ENCODE results near the gene PLPP4. TPM values are rescaled to one million over a fixed set of nuclear protein-coding genes. Genes with fewer than 3 reads are reported as not detected.

PLPP4 gene
- total RNA-seq, 1 donor from 2014 or later, result 2.5 TPM

GRCh38 chr10:120458432-120458831 lies 1.4 kb downstream of the PLPP4 start:
- no peak for TF ChIP-seq CTCF (IDR thresholded peaks at IDR 0.05)
- no peak for TF ChIP-seq POLR2A (IDR thresholded peaks at IDR 0.05)
- TF ChIP-seq POLR2AphosphoS5 (IDR thresholded peaks at IDR 0.05; ENCODE audit: insufficient read depth in 1 of 2, low read depth in 1 of 2), result no peak
- Histone ChIP-seq H3K4me1 (peaks cover 19% of the 10 kb centered on the region), H3K36me3 (no peaks in the 10 kb centered on the region), H3K9me3 (no peaks in the 10 kb centered on the region), H3K27me3 (no peaks in the 10 kb centered on the region), H3K27ac (no peak overlapping the region), H3K4me3 (no peak overlapping the region)
- intact Hi-C loops (cut with DNase I), result no loop called here
- no peak for DNase-seq (ENCODE audit: extremely low spot score in 2 of 2)

GRCh38 chr10:120459185-120459584 lies 2.2 kb downstream of the PLPP4 start:
- Histone ChIP-seq H3K9me3 (no peaks in the 10 kb centered on the region), H3K4me3 (no peak overlapping the region), H3K36me3 (no peaks in the 10 kb centered on the region), H3K4me1 (peaks cover 19% of the 10 kb centered on the region), H3K27me3 (no peaks in the 10 kb centered on the region), H3K27ac (no peak overlapping the region)
- peak; percentile 32 to 43 for DNase-seq (ENCODE audit: extremely low spot score in 2 of 2)
- intact Hi-C loops (cut with DNase I), result no loop called here
- no peak for TF ChIP-seq CTCF (IDR thresholded peaks at IDR 0.05)
- TF ChIP-seq POLR2AphosphoS5 (IDR thresholded peaks at IDR 0.05; ENCODE audit: insufficient read depth in 1 of 2, low read depth in 1 of 2), result no peak
- no peak for TF ChIP-seq POLR2A (IDR thresholded peaks at IDR 0.05)

- intact Hi-C loops (cut with DNase I), result no loop called here
- peak in 1 of 2 donors; percentile 20 for DNase-seq (ENCODE audit: extremely low spot score in 2 of 2)
- H3K4me1 ChIP-seq, result peaks cover 19% of the 10 kb centered on the region
- no peaks in the 10 kb centered on the region for H3K9me3 ChIP-seq
- H3K27ac ChIP-seq, result no peak overlapping the region
- H3K36me3 ChIP-seq, result no peaks in the 10 kb centered on the region
- TF ChIP-seq POLR2AphosphoS5 (IDR thresholded peaks at IDR 0.05; ENCODE audit: insufficient read depth in 1 of 2, low read depth in 1 of 2) (no peak), CTCF (IDR thresholded peaks at IDR 0.05) (no peak), POLR2A (IDR thresholded peaks at IDR 0.05) (no peak)
- no peaks in the 10 kb centered on the region for H3K27me3 ChIP-seq
- no peak overlapping the region for H3K4me3 ChIP-seq
Observed at GRCh38 chr10:120460186-120460585, 3.2 kb downstream of the PLPP4 start.

GRCh38 chr10:120460776-120461175 lies 3.7 kb downstream of the PLPP4 start:
- H3K27me3 ChIP-seq, result no peaks in the 10 kb centered on the region
- intact Hi-C loops (cut with DNase I), result no loop called here

More at GRCh38 chr10:120460776-120461175, 3.7 kb downstream of the PLPP4 start:
- no peaks in the 10 kb centered on the region for H3K9me3 ChIP-seq
- DNase-seq (ENCODE audit: extremely low spot score in 2 of 2), result peak; percentile 32 to 58
- H3K27ac ChIP-seq, result no peak overlapping the region
- TF ChIP-seq CTCF (IDR thresholded peaks at IDR 0.05) (no peak), POLR2AphosphoS5 (IDR thresholded peaks at IDR 0.05; ENCODE audit: insufficient read depth in 1 of 2, low read depth in 1 of 2) (no peak), POLR2A (IDR thresholded peaks at IDR 0.05) (no peak)
- no peak overlapping the region for H3K4me3 ChIP-seq
- H3K4me1 ChIP-seq, result peaks cover 19% of the 10 kb centered on the region
- no peaks in the 10 kb centered on the region for H3K36me3 ChIP-seq
